Measurements from ENCODE around the gene SPOCD1.
A peak's percentile ranks its signal among the peaks of the same experiment; 100 is the strongest.

Gene SPOCD1

GRCh38 chr1:31753707-31754349 is 62.0 kb downstream of the SPOCD1 start:
- no peak for DNase-seq

GRCh38 chr1:31752952-31753475 is 62.8 kb downstream of the SPOCD1 start:
- DNase-seq = no peak

GRCh38 chr1:31752258-31752657 is 63.6 kb downstream of the SPOCD1 start:
- no peak for DNase-seq

- DNase-seq = no peak
These were observed 64.0 kb downstream of the SPOCD1 start for GRCh38 chr1:31751822-31752241.

GRCh38 chr1:31750858-31751510 is 64.8 kb downstream of the SPOCD1 start:
- no peak for DNase-seq

GRCh38 chr1:31749785-31750735 is 65.8 kb downstream of the SPOCD1 start:
- DNase-seq = no peak

- no peak for DNase-seq
These were observed 67.5 kb downstream of the SPOCD1 start for GRCh38 chr1:31748365-31748764.

GRCh38 chr1:31747304-31747703 is 68.5 kb downstream of the SPOCD1 start:
- no peak for DNase-seq

GRCh38 chr1:31746687-31747086 is 69.1 kb downstream of the SPOCD1 start:
- no peak for DNase-seq

GRCh38 chr1:31745946-31746670 is 69.7 kb downstream of the SPOCD1 start:
- no peak for DNase-seq

GRCh38 chr1:31745096-31745945 is 70.5 kb downstream of the SPOCD1 start:
- DNase-seq = peak; percentile 9

- no peak for DNase-seq
These were observed 71.5 kb downstream of the SPOCD1 start for GRCh38 chr1:31744165-31744888.

GRCh38 chr1:31742462-31743212 is 73.2 kb downstream of the SPOCD1 start:
- DNase-seq = no peak
